GM04503 (cell line): ENCODE results near the gene IRAK1.

Experiments used
- DNase-seq: peaks from one replicate; pipeline ENCODE4 v3.0.0-alpha.2; 2012; ENCODE audit warnings: low read depth

Gene IRAK1

DNA sequence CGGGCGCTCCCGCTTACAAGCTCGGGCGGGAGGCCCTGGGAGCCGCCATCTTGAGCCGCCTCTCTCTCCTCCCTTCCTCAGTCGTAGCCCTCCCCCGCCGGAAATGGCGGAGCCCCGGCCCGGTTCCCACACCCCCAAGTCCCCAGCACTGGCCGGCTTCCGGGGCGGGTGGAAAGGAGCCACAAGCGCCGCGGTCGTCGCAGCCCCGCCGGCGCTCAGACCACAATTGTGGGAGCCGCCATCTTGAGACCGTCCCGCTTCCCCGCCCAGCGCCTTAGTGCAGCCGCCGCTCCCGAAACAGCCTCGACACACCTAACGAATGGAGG lies 48.6 kb downstream of the IRAK1 start:
- DNase-seq: peak; percentile 39

DNA sequence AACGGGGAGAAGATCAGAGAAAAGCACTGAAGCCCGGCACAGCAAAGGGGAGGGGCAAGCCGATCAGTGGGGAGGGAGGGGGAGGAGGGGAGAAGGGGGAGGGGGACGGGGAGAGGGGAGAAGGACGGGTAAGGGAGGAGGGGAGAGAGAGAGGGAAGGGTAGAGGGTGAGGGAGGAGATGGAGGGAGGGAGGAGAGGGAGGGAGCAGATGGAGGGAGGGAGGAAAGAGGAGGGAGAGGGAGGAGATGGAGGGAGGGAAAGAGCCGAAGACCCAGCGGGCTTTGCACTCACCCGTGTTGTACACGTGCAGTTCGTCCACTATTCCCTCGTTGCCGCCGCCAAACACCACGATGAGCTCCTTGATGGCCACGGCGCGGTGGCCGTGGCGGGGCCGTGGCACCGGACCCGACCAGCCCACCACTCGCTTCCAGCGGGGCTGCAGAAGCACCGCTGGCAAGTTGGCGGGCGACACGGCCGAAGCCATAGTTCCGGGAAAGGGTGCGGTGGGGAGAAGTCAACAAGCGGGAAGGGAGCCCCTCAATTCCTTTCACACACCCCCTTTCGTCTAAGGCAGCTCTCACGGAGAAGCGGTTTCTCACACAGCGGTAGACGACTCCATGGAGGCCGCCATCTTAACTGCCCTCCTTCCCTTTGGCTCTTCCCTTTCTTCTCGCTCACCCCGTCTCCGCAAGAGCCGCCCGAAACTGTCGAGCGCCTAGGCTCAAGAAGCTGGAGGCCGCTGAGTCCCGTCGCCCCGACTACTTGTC lies 49.2 kb downstream of the IRAK1 start:
- no peak for DNase-seq

DNA sequence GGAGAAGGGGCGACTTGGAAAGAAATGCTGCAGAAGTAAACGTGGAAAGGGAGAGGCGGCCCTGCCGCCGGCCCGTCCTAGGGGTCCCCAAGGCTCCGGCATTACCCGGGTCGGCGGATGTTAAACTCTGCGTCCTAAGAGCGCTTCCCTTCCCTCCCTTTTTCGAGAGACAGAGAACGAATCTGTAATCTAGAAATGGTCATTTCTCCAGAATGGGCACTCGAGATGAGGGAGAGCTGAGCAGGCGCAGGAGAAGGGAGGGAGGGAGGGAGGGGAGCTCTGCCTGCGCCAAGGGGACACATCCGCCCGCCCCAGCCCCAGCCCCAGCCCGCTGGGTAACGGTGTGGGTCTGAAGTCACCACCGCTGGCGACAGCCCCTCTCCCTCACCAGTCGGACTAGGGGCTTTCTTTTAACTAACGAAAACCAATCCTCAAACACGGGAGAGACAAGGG lies 49.8 kb downstream of the IRAK1 start:
- DNase-seq: no peak

DNA sequence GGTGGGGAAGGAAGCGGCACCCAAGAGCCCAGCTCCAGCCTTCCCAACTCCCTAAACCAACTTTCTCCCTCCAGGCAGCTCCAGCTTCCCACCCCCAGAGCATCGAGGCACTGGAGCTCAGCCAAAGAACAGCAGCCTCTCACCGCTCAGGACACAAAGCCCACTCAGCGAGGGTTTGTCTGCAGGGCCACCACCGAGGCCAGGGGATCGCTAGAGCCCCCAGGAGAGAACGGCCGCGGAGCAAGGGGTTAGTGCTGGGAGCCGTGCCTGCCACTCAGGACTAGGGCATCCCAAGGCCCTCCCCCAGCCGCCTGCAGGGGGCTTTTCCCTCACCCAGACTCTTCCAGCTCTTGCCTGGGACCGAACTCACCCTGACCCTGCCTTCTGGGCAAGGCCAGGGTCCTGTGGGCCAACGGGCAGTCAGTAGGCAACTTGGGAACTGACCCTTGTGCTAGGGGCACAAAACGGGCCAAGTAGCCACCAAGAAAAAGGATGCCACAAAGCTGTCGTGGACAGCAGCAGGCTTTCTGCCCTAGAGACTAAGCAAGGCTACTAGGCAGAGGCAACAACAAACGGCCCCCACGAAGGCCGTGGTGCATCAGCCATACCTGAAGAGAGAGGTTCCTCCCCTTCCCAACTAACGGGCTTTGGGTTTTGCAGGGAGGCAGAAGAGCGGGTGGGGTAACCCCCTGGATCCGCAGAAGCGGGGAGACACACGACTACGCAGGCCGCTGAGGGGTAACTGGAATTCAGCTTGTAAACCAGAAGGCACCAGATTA lies 50.4 kb downstream of the IRAK1 start:
- DNase-seq: no peak

DNA sequence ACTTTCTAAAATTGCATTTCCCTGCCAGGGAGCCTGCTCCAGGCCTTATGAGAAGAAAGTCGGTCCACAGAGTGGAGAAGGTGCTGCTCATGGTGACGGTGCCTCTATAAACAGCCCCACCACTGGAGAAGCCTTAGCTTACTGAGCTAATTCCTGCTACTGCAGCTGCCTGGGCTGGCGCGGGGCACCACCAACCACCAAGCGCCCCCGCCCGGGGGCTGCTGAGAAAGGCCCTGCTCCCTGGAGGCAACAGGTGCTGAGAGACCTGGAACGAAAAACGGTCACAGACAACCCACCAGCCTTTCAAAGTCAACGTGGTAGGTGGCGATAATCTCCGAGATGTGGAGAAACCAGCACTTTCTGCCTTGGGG lies 51.0 kb downstream of the IRAK1 start:
- no peak for DNase-seq

DNA sequence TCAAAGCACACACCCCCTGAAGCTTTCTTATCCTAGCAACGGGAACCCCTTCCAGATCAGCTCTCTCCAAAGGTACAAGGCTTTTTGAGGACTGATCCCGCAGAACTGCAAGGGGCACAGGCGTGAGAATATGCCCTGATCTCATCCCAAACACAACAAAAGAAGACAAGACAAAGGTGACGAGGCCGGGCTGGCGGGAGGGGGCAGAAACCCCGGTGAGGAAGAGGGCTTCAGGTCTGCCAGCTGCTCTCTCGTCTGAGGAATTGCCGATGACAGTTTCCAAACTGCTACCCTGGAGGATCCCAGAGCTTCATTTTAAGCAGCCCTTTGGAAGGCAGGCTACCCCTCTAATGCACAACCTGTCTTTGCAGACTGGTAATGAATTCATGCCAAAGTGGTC lies 51.4 kb downstream of the IRAK1 start:
- no peak for DNase-seq

DNA sequence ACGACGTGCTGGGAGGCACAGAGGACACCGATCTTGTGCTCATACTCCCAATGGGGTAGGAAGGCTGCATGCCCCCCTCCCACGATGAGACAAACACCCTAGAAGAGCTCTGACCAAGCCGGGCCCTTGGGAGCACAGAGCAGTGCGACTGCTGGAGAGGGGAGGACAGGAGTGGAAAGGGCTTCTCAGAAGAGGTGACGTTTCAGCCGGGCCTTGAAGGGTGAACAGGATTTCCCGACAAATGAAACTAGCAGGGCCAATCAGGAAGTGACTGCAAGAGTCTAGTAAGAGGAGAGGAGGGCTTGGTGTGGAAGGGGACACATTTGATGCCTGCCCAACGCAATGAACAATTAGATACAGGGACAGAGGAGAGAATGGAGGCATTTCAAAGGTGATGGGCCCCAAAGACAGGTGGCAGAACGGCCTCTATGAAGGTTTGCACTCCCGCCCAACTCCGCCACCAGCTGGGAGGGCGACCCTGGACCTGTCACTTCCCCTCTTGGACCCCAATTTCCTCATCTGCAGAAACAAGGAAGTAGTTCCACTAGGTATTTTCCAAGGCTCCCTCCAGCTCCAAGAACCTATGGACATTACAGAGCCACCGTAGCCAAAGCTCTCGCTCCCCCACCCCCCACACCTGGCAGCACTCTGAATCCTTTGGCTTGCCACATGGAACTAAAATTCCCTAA lies 52.0 kb downstream of the IRAK1 start:
- no peak for DNase-seq

DNA sequence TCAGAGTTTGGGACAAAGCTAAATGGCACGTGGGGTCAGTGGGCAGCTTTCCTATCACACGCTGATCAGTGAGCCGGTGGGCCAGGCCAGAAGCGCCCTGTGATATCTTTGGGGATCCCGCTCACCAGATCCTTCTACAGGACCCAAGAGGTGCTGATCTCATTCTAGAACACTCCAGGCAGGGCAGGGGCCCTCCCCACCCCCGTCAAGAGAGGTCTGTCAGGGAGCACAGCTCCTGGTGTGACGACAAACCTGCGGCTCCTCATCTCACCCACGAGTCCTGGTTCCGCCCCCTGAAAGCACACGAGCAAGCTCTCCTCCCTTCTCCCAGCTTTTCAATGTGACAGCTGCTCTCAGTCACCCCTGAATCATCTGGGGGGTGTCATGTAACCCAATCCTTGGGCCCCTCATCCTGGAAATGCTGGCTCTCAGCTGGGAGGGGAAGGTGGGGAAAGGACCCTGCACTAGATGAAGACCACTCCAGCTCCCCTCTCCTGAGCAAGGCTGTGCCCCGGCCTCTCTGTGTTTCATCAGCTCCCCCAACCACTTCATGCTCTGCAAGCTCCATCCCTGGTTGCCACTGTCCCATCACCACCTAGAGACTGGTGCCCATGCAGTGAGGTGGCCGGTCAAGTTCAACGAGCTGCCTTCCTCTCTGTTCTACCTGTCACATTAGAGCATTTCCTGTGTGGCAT lies 52.7 kb downstream of the IRAK1 start:
- no peak for DNase-seq

DNA sequence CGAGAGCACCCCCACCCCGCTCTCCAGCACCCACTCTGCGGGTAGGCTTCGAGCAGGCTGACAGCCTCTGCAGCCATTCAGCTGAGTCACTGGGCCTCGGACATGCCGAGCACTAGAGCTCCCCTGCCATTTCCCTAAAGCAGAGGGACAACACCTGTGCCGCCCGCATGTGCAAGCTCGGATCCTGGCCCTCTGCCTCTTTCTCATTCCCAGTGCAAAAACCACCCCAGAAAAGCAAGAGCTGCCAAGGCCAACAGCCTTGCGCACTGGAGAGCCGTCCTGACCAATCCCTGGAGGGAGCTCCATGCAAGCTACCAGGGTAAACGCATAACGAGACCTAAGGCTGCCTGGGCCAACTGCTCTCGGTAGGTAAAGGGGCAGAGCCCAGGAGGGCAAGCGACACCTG lies 53.4 kb downstream of the IRAK1 start:
- no peak for DNase-seq

DNA sequence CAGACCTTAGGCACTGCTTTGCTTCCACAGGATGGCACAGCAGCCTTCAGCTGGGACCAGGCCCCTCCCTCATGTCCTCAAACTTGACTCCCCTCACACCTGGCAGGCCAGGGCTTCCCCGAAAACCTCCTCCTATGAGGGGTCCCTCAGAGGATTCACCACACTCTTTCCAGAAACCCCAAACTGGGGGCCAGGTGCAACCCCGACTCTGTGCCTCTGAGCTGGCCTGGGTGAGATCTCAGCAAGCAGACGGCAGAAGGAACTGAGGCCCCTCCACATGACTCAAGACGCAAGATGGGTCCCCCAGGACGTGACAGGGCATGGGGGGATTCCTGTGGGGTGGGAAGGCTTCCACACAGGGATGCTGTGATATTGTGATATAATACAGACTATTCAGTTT lies 54.3 kb downstream of the IRAK1 start:
- DNase-seq: no peak

DNA sequence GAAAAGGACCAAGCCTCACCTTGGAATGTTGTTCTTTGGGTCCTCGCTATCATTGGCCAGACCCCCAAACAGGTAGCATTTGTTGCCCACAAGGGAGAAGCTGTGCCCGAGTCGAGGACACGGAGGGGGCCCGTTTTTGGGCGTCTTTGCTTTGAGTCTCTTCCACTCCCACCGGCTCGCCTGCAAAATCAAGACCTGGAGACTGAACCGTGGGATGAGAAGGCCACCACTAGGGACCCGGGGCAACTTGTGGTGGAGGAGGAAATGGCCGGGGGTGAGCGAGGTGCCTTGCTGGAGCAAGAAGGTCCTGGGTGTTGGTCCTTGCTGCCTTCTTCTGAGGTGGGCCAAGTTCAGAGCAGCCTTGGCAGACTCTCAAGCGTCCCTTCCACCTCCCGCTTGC lies 55.6 kb downstream of the IRAK1 start:
- DNase-seq: no peak

DNA sequence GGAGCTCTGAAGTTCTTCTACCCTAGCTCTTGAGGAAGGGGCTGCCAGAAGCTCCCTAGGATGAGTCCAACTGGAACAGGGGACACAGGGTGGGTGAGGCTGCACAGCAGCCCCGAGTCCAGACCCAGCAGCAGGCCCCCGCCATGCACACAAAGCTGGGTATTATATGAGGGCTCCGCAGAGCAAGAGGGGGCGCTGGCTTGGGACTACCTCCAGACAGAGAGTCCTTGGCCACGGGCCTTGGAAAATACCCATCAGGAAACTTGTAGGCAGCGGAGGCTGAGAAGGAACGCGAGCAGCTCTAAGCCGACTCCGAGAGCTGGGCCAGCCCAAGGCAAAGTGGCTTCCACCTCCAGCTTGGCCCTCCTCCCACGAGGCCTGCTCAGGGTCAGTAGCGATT lies 56.2 kb downstream of the IRAK1 start:
- no peak for DNase-seq

DNA sequence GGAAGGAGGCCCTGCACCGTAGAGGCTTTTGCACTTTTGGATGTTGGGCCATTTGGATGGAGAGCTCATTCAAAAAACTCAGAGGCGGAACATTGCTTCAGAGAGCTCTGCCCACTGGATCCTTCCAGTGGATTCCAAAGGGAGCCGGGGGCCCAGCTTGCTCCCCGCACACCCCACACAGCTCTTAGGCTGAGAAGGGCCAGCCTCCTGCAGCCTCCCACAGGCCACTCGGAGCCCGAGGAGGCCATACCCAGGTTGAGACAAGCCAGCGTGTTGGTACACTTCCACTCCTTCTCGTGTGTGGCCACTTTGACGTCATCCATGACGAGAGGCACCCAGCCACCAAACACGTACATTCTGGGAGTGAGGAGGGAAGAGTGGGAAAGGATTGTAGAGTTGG lies 58.4 kb downstream of the IRAK1 start:
- no peak for DNase-seq

DNA sequence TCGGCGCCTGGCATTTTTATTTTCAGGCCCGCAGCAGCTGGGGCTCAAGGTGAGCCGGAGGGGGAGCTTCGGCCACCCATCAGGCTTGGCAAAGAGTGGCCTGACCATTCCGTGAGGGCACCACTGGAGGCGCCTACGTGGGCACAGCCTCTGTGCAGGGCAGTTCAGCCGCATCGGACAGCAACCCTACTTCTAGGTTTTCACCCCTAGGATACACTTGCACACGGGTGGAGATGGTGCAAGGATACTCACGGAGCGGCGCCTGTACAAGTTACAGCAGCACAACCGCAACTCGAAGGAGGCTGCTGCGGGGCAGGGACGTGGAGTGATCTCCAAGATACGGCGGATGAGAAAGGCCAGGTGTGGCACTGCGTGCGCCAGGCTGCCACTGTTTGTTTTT lies 58.9 kb downstream of the IRAK1 start:
- DNase-seq: no peak
